Suppressor macrophage (primary cell): ENCODE data around the gene DNM3.
"Not testable (repeated sequence)": the region's sequence is repeated elsewhere in the genome, so short reads cannot be mapped to it uniquely, and the experiment has no call there.

Source experiments
- DNase-seq, 4 experiments: peaks; one replicate each; pipeline ENCODE4 v3.0.0-alpha.2; 2020 to 2022

Gene DNM3

GRCh38 chr1:172340520-172340919, 499.2 kb downstream of the DNM3 start:
- DNase-seq = peak in 3 of 4 experiments; percentile 12 to 55 (median 49)

- no peak for DNase-seq
Observed at GRCh38 chr1:172341697-172342096, 500.4 kb downstream of the DNM3 start.

GRCh38 chr1:172342584-172343239, 501.4 kb downstream of the DNM3 start:
- peak in 2 of 4 experiments; percentile 57 to 60 for DNase-seq

GRCh38 chr1:172343240-172344160, 502.2 kb downstream of the DNM3 start:
- DNase-seq = peak in 3 of 4 experiments; percentile 9 to 33 (median 22)

- no peak for DNase-seq
Observed at GRCh38 chr1:172344444-172344843, 503.1 kb downstream of the DNM3 start.

GRCh38 chr1:172345077-172345476, 503.8 kb downstream of the DNM3 start:
- DNase-seq = no peak

- no peak for DNase-seq
Observed at GRCh38 chr1:172347416-172347815, 506.1 kb downstream of the DNM3 start.

GRCh38 chr1:172350856-172351255, 509.6 kb downstream of the DNM3 start:
- DNase-seq = no peak

- DNase-seq = no peak
Observed at GRCh38 chr1:172351346-172351745, 510.0 kb downstream of the DNM3 start.

- DNase-seq = no peak
Observed at GRCh38 chr1:172351754-172352161, 510.5 kb downstream of the DNM3 start.

- DNase-seq = no peak
Observed at GRCh38 chr1:172352435-172352834, 511.1 kb downstream of the DNM3 start.

GRCh38 chr1:172354291-172355274, 513.3 kb downstream of the DNM3 start:
- DNase-seq = no peak

- peak in 2 of 4 experiments; percentile 28 to 44 for DNase-seq
Observed at GRCh38 chr1:172356620-172357019, 515.3 kb downstream of the DNM3 start.

GRCh38 chr1:172357753-172358385, 516.6 kb downstream of the DNM3 start:
- peak in 1 of 4 experiments; percentile 31 for DNase-seq

- no peak for DNase-seq
Observed at GRCh38 chr1:172359491-172359999, 518.2 kb downstream of the DNM3 start.

GRCh38 chr1:172360511-172360910, 519.2 kb downstream of the DNM3 start:
- DNase-seq = no peak

- DNase-seq = peak in 2 of 4 experiments; percentile 3 to 9
Observed at GRCh38 chr1:172360985-172361384, 519.7 kb downstream of the DNM3 start.

GRCh38 chr1:172363852-172364251, 522.6 kb downstream of the DNM3 start:
- DNase-seq = no peak

GRCh38 chr1:172371646-172372045, 530.3 kb downstream of the DNM3 start:
- DNase-seq = not testable (repeated sequence)

- DNase-seq = peak in 2 of 4 experiments; percentile 35 to 45
Observed at GRCh38 chr1:172373864-172374263, 532.6 kb downstream of the DNM3 start.

- DNase-seq = no peak
Observed at GRCh38 chr1:172375211-172375631, 533.9 kb downstream of the DNM3 start.

GRCh38 chr1:172376431-172376830, 535.1 kb downstream of the DNM3 start:
- DNase-seq = peak in 2 of 4 experiments; percentile 68
